Activated CD4-positive, CD25-positive, alpha-beta regulatory T cell treated with anti-CD3 and anti-CD28 coated beads, Interleukin-2, amount 50 U/mL, for 72 hours (primary cell): ENCODE data around the gene DCBLD2.

Experiments used
- DNase-seq: peaks from one replicate; pipeline ENCODE4 v3.0.0; 2021

DCBLD2 gene

GRCh38 chr3:98763819-98764418, 137.6 kb downstream of the DCBLD2 start:
- no peak for DNase-seq

- DNase-seq, result no peak
Measured at GRCh38 chr3:98763076-98763475, 138.4 kb downstream of the DCBLD2 start, which contains the start of gene ST3GAL6. TSS of gene ST3GAL6 (plus strand) at chr3:98763340. CDS start at chr3:98768441, 5,101 bp downstream.

- no peak for DNase-seq
Measured at GRCh38 chr3:98761643-98762229, 139.8 kb downstream of the DCBLD2 start.

- DNase-seq, result no peak
Measured at GRCh38 chr3:98759629-98760028, 141.9 kb downstream of the DCBLD2 start.

GRCh38 chr3:98755601-98756000, 145.9 kb downstream of the DCBLD2 start:
- no peak for DNase-seq

- no peak for DNase-seq
Measured at GRCh38 chr3:98754483-98754882, 147.0 kb downstream of the DCBLD2 start.

- no peak for DNase-seq
Measured at GRCh38 chr3:98750276-98750919, 151.1 kb downstream of the DCBLD2 start.

- DNase-seq, result no peak
Measured at GRCh38 chr3:98746882-98747281, 154.6 kb downstream of the DCBLD2 start.

- DNase-seq, result no peak
Measured at GRCh38 chr3:98746122-98746521, 155.4 kb downstream of the DCBLD2 start.
